Measurements from ENCODE around the gene CYP51A1.
"Not testable (repeated sequence)": the region's sequence is repeated elsewhere in the genome, so short reads cannot be mapped to it uniquely, and the experiment has no call there.

CYP51A1 gene

GRCh38 chr7:92133133-92133736, 1.0 kb downstream of the CYP51A1 start:
- H3K27ac ChIP-seq, result peak overlapping the region in 16 of 21 experiments; percentile 88 to 98 (median 95)
- H3K4me3 ChIP-seq, result peak overlapping the region; percentile 74 to 98 (median 90)

GRCh38 chr7:92131764-92132330, 2.4 kb downstream of the CYP51A1 start:
- no peak overlapping the region for H3K27ac ChIP-seq

GRCh38 chr7:92131093-92131492, 3.2 kb downstream of the CYP51A1 start:
- Histone ChIP-seq H3K4me3 (no peak overlapping the region), H3K27ac (no peak overlapping the region)

More at GRCh38 chr7:92131764-92132330, 2.4 kb downstream of the CYP51A1 start:
- H3K4me3 ChIP-seq, result no peak overlapping the region

DNA sequence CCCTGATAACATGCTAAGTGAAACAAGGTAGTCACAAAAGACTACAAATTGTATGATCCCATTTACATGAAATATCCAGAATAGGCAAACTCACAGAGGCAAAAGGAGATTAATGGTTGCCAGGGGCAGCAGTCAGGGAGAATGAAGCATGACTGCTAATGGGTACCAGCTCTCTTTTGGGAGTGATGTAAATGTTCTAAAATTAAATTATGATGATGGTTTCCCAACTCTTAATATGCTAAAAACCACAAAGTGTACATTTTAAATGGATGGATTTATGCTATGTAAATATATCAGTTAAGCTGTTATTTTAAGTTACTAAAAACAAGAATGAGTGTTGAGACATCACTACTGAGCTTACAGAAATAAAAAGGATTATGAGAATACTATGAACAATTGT, 12.6 kb downstream of the CYP51A1 start:
- no peak overlapping the region for H3K4me3 ChIP-seq
- no peak overlapping the region for H3K27ac ChIP-seq

DNA sequence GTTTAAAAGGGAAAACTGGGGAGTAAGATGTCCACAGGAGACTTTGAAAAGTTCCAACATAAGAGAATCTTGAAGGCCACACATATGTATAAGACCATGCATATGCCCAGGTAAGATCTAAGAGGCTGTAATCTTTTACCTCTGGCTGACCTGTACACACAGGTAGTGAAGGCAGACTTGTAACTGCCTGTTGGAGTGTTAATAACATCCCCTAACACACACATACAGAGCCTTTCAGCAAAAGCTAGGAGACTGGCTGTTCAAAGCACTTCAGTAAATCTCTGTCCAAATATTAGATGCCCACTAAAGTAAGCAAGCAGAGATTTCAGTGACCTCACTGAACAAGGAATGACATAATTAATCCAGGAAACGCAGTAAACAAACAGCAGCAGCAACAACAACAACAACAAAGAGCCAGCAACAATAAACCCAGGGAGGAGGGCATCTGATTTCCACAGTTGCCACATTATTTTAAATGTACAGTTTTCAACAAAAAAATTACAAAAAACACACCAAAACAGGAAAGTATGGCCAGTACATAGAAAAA, 15.0 kb downstream of the CYP51A1 start:
- H3K4me3 ChIP-seq, result no peak overlapping the region
- no peak overlapping the region for H3K27ac ChIP-seq

DNA sequence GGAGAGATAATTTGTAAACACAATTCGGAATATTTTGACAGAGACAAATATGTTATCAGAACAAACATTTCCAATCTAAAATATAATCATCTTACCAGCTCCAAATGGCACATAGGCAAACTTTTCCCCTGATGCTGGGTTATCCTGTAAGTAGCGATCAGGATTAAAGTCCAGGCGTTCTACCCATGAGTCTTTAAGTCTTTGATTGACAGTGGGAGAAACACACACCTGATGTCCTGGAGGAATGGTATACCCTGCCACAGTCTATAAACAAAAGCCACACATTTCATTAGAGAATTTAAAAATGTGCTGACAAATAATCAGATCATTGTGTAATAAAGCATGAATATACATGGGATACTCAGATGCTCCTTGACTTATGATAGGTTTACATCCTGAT, 17.3 kb downstream of the CYP51A1 start:
- Histone ChIP-seq H3K4me3 (no peak overlapping the region), H3K27ac (no peak overlapping the region)

- Histone ChIP-seq H3K27ac (no peak overlapping the region), H3K4me3 (no peak overlapping the region)
Observed at GRCh38 chr7:92115821-92116220, 18.5 kb downstream of the CYP51A1 start.

DNA sequence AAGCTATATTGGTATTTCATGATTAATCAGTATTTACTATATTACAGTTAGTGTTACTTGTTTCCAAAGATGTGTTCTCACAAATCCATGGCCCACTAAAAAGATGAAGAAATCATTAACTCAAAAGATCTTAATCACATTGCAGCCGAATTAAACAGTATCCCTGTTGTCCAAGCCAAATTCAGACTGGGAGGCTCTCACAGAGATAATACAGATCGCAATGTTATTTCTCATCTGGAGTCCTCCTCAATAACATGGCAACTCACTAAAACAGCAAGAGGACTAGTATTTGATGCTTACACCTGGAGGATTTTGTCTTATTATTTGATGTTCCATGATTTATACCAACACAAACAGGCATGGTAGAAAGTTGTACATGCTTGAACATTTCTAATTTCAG, 23.4 kb downstream of the CYP51A1 start:
- no peak overlapping the region for H3K4me3 ChIP-seq
- H3K27ac ChIP-seq, result no peak overlapping the region

DNA sequence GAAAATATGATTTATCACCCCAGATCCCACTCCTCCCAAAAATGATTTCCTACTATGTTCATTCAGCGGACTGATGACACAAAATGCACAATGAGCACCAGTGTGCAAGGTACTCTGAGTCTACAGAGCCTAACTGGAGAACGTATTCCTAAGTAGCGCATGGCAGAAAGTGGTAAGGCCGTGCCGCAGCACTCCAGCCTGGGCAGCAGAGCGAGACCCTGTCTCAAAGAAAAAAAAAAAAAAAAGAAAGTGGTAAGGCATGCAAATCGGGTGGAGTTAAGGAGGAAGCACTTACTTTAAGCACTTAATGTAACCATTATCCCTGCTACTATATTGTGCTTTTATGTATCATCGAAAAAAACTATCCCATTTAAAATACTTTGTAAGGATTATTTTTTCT, 25.5 kb downstream of the CYP51A1 start:
- no peak overlapping the region for H3K4me3 ChIP-seq
- H3K27ac ChIP-seq, result no peak overlapping the region

DNA sequence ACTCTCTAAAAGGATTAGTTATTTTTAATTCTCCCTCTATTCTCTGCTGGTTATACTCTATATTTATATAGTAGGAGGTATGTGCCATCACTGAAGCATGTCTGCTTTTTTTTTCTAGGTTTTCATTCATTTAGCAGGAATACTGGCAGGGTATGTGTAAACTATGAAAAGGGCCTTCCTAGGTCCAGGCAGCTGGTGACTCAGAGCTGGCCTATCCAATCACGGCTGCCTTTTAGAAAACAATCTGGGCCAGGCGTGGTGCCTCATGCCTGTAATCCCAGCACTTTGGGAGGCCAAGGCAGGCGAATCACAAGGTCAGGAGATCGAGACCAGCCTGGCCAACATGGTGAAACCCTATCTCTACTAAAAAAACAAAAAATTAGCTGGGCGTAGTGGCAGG, 31.4 kb downstream of the CYP51A1 start:
- not testable (repeated sequence) for H3K27ac ChIP-seq, H3K4me3 ChIP-seq

GRCh38 chr7:92100534-92100933, 33.7 kb downstream of the CYP51A1 start:
- Histone ChIP-seq H3K4me3 (no peak overlapping the region), H3K27ac (no peak overlapping the region)

- no peak overlapping the region for H3K4me3 ChIP-seq
- no peak overlapping the region for H3K27ac ChIP-seq
Observed at GRCh38 chr7:92095380-92095779, 38.9 kb downstream of the CYP51A1 start.

- Histone ChIP-seq H3K27ac (no peak overlapping the region), H3K4me3 (no peak overlapping the region)
Observed at GRCh38 chr7:92092210-92092609, 42.1 kb downstream of the CYP51A1 start.

DNA sequence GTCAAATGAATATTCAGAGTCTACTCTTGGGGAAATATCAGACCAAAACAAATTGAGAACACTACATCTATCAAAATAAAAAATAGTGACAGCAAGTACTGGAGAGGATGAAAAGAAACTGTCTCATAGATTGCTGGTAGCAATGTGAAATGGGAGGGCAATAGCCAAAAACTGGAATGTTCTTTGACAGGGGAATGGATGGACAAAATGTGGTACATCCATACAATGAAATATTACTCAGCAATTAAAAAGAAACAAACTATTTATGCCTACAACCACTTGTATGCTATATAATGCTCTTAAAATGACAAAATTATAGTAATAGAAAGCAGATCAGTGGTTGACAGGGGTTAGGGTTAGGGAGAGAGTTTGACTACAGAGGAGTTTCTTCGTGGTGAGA, 46.0 kb downstream of the CYP51A1 start:
- Histone ChIP-seq H3K4me3 (no peak overlapping the region), H3K27ac (no peak overlapping the region)

DNA sequence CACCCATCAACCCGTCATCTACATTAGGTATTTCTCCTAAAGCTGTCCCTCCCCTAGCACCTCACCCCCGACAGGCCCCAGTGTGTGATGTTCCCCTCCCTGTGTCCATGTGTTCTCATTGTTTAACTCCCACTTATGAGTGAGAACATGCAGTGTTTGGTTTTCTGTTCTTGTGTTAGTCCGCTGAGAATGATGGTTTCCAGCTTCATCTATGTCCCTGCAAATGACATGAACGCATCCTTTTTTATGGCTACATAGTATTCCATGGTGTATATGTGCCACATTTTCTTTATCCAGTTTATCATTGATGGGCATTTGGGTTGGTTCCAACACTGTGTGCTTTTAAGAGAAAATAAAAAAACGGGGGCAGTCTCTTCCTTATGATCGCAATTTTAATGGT, 50.4 kb downstream of the CYP51A1 start:
- not testable (repeated sequence) for H3K4me3 ChIP-seq, H3K27ac ChIP-seq

- peak overlapping the region in 12 of 21 experiments; percentile 16 to 69 (median 43) for H3K27ac ChIP-seq
- no peak overlapping the region for H3K4me3 ChIP-seq
Observed at GRCh38 chr7:92076509-92076908, 57.8 kb downstream of the CYP51A1 start.

- Histone ChIP-seq H3K27ac (peak overlapping the region in 5 of 21 experiments; percentile 17 to 64 (median 25)), H3K4me3 (no peak overlapping the region)
Observed at GRCh38 chr7:92075455-92076158, 58.7 kb downstream of the CYP51A1 start.

DNA sequence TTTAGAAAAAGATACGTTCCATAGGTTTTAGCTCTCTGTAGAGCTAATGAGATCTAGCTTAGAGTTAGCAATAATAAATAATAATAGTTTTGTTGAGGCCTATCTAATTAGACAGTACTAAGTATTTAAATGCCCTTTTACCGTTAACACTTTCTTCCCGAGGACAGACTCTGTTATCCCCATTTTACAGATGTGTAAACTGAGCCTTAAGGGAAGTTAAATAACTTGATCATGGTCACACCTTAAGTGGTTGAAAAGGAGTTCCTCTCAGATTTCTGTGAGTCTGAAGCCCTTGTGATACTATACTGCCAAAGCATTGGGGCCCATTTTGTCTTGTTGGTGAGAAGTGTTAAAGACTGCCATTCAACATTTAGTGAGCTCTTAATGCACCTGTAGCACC, 61.6 kb downstream of the CYP51A1 start:
- H3K27ac ChIP-seq, result no peak overlapping the region
- no peak overlapping the region for H3K4me3 ChIP-seq

- no peak overlapping the region for H3K4me3 ChIP-seq
- H3K27ac ChIP-seq, result no peak overlapping the region
Observed at GRCh38 chr7:92072121-92072520, 62.2 kb downstream of the CYP51A1 start.

DNA sequence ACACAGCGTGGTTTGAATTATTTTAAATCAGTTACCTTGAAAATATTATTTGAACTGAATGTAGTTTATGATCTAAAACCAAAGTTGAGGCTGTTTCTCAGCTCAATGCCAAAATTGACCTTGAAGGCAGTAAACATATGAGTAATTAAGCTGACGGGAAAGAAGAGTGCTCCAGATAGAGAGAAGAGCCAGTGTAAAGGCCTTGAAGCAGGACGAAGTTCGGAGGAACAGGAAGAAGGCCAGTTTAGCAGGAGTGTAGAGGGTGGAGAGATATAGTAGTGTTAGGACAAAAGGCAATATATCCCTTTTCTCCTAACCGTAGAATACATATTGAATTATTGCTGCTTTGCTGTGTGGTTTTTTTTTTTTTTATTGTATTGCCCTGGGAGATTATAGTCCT, 63.2 kb downstream of the CYP51A1 start:
- H3K4me3 ChIP-seq, result no peak overlapping the region
- H3K27ac ChIP-seq, result no peak overlapping the region

GRCh38 chr7:92064438-92065029, 69.7 kb downstream of the CYP51A1 start:
- Histone ChIP-seq H3K4me3 (no peak overlapping the region), H3K27ac (no peak overlapping the region)
